Ishikawa (cell line): Measurements from ENCODE around the gene CCDC91.
A peak's percentile ranks its signal among the peaks of the same experiment; 100 is the strongest.

Experiments
- CEBPB ChIP-seq: IDR thresholded peaks from 2 replicates; pipeline ENCODE4 v1.6.1; 2012
- CREB1 ChIP-seq: IDR thresholded peaks from 2 replicates; pipeline ENCODE4 v1.6.1; 2012; ENCODE audit warnings: low read depth
- EGR1 ChIP-seq: IDR thresholded peaks from 2 replicates; pipeline ENCODE4 v1.6.1; 2012
- EP300 ChIP-seq: IDR thresholded peaks from 2 replicates; pipeline ENCODE4 v1.6.1; 2012; ENCODE audit warnings: borderline replicate concordance
- FOXM1 ChIP-seq: IDR thresholded peaks from 2 replicates; pipeline ENCODE4 v1.6.1; 2012; ENCODE audit warnings: low read depth, borderline replicate concordance
- NFIC ChIP-seq: IDR thresholded peaks from 2 replicates; pipeline ENCODE4 v1.6.1; 2012
- RAD21 ChIP-seq: IDR thresholded peaks from 2 replicates; pipeline ENCODE4 v1.6.1; 2012; ENCODE audit warnings: low read depth
- TAF1 ChIP-seq: IDR thresholded peaks from 2 replicates; pipeline ENCODE4 v1.6.1; 2012; ENCODE audit warnings: low read depth, mild to moderate bottlenecking
- TCF12 ChIP-seq: IDR thresholded peaks from 2 replicates; pipeline ENCODE4 v1.6.1; 2012; ENCODE audit warnings: low read depth
- TEAD4 ChIP-seq: IDR thresholded peaks from 2 replicates; pipeline ENCODE4 v1.6.1; 2012
- YY1 ChIP-seq: IDR thresholded peaks from 2 replicates; pipeline ENCODE4 v1.6.1; 2012; ENCODE audit warnings: low read depth
- ZBTB7A ChIP-seq: IDR thresholded peaks from 2 replicates; pipeline ENCODE4 v1.6.1; 2012; ENCODE audit warnings: low read depth
- TF ChIP-seq, protein P1 (sequence below): IDR thresholded peaks from 2 replicates; pipeline ENCODE4 v1.6.1; 2012
- TF ChIP-seq, protein P2 (sequence below): IDR thresholded peaks from 2 replicates; pipeline ENCODE4 v1.6.1; 2012
- TF ChIP-seq, protein P3 (sequence below): IDR thresholded peaks from 2 replicates; pipeline ENCODE4 v1.6.1; 2012; ENCODE audit warnings: low read depth, mild to moderate bottlenecking

CCDC91 gene

DNA sequence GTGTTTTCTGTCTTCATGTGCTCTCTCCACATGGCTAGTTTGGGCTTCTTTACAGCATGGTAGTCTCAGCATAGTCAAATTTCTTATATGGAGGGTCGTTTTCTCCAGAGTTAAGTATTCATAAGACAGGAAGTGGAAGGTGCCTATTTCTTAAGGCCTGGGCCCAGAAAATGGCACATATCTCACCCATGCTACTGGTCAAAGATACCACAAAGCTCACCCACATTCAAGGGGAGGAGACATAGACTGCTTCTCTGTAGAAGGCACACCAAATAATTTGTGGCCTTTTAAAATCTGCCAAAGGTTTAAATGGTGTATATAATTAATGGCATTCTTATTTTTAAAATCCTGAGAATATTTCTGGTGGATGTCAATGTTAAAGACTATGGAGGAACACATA, 44.8 kb downstream of the CCDC91 start:
- TF ChIP-seq, protein P1, sequence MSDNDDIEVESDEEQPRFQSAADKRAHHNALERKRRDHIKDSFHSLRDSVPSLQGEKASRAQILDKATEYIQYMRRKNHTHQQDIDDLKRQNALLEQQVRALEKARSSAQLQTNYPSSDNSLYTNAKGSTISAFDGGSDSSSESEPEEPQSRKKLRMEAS: no peak
- TF ChIP-seq ZBTB7A (no peak), TCF12 (no peak), TAF1 (no peak), FOXM1 (no peak), EGR1 (no peak), RAD21 (no peak), EP300 (no peak), NFIC (no peak)
- TF ChIP-seq, protein P2, sequence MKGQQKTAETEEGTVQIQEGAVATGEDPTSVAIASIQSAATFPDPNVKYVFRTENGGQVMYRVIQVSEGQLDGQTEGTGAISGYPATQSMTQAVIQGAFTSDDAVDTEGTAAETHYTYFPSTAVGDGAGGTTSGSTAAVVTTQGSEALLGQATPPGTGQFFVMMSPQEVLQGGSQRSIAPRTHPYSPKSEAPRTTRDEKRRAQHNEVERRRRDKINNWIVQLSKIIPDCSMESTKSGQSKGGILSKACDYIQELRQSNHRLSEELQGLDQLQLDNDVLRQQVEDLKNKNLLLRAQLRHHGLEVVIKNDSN: no peak

DNA sequence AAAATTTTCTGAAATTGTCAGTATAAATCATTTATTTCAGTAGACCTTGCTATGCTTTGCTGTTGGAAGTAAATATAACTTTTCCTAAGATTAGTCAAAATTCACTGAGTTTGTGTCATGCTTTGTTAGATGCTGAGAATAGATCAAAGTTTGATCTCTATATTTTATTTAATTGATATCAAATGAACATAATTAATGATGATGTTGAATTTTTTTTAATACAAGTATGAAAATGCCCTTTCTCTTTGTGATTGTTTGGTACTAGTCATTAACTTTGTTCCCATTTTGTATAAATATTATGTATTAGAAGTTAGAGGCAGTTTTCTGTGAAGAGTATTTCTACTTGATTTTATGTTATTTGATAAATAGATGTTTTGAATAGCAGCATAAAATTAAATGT, 45.7 kb downstream of the CCDC91 start:
- TF ChIP-seq CEBPB (no peak), YY1 (no peak), EGR1 (no peak), EP300 (no peak), ZBTB7A (no peak), CREB1 (no peak), RAD21 (no peak), TAF1 (no peak), TEAD4 (no peak), NFIC (no peak), TCF12 (no peak), FOXM1 (no peak)
- TF ChIP-seq, protein P3, sequence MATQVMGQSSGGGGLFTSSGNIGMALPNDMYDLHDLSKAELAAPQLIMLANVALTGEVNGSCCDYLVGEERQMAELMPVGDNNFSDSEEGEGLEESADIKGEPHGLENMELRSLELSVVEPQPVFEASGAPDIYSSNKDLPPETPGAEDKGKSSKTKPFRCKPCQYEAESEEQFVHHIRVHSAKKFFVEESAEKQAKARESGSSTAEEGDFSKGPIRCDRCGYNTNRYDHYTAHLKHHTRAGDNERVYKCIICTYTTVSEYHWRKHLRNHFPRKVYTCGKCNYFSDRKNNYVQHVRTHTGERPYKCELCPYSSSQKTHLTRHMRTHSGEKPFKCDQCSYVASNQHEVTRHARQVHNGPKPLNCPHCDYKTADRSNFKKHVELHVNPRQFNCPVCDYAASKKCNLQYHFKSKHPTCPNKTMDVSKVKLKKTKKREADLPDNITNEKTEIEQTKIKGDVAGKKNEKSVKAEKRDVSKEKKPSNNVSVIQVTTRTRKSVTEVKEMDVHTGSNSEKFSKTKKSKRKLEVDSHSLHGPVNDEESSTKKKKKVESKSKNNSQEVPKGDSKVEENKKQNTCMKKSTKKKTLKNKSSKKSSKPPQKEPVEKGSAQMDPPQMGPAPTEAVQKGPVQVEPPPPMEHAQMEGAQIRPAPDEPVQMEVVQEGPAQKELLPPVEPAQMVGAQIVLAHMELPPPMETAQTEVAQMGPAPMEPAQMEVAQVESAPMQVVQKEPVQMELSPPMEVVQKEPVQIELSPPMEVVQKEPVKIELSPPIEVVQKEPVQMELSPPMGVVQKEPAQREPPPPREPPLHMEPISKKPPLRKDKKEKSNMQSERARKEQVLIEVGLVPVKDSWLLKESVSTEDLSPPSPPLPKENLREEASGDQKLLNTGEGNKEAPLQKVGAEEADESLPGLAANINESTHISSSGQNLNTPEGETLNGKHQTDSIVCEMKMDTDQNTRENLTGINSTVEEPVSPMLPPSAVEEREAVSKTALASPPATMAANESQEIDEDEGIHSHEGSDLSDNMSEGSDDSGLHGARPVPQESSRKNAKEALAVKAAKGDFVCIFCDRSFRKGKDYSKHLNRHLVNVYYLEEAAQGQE: no peak
- TF ChIP-seq, protein P1: no peak
- TF ChIP-seq, protein P2: no peak

DNA sequence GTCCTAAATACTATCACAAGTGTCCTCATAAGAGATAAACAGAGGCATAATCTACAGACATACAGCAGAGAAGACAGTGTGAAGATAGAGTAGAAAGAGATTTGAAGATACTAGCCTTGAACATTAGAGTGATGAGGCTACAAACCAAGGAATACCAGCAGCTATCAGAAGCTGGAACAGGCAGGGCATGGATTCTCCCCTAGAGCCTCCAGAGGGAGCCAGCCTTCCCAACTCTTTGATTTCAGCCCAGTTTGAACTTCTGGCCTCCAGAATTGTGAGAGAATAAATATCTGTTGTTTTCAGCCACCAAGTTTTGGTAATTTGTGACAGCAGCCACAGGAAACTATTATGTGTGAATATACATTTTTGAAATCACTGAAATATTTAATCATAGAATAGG, 47.2 kb downstream of the CCDC91 start:
- TF ChIP-seq TEAD4 (no peak), RAD21 (peak; percentile 22; the same call in 1 of the 2 replicates)

DNA sequence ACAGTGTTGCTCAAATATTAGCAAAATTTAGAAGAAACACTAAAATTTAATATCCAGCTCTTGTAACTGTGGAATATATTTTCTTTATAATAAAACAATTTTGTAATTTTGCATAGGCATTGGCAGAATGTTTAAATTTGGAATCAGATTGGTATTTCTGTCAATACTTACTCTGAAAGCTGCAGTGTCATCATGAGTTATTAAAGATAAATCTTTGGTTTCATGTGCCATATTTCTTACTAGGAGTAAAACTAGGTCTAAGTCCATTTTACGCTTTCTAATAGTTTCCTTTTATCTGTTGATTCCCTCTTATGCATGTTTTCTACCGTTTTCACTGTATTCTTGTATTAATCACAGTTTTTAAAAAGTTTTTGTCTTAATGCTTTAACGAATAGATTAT, 49.7 kb downstream of the CCDC91 start:
- TF ChIP-seq, protein P1: no peak
- no peak for TF ChIP-seq YY1
- TF ChIP-seq RAD21: no peak
- TF ChIP-seq ZBTB7A: no peak
- TF ChIP-seq EGR1: no peak
- TF ChIP-seq TCF12: no peak
- no peak for TF ChIP-seq TAF1
- no peak for TF ChIP-seq CEBPB
- no peak for TF ChIP-seq CREB1
- TF ChIP-seq NFIC: no peak
- no peak for TF ChIP-seq EP300
- TF ChIP-seq FOXM1: no peak
- TF ChIP-seq, protein P2: no peak
- TF ChIP-seq, protein P3: no peak
- no peak for TF ChIP-seq TEAD4

DNA sequence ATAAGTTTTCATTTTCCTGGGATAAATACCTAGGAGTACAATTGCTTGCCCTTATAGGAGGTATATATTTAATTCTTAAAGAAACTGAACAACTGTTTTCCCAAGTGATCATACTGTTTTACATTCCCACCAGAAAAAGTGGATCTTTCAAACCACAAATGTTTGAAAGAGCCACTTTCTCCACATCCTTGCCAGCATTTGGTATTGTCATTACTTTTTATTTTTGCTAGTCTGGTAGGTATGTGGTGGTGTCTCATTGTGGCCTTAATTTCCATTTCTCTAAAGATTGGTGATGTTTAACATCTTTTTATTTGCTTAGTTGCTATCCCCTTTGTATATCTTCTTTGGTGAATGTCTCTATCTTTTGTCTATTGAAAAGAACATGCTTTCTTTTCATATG, 50.6 kb downstream of the CCDC91 start:
- TF ChIP-seq RAD21: no peak
- TF ChIP-seq, protein P1: no peak
- TF ChIP-seq NFIC: no peak
- no peak for TF ChIP-seq ZBTB7A
- TF ChIP-seq TEAD4: no peak
- TF ChIP-seq YY1: no peak
- TF ChIP-seq EP300: no peak
- TF ChIP-seq, protein P2: no peak
- TF ChIP-seq TAF1: no peak
- TF ChIP-seq EGR1: no peak
- no peak for TF ChIP-seq CEBPB
- TF ChIP-seq, protein P3: no peak
- no peak for TF ChIP-seq CREB1
